Endometrium (tissue), 2 donors: ENCODE results near the gene SLC25A44.

Experiments
- FAIRE-seq: peaks from 2 replicates; lab custom pipeline; 2012; peaks lifted over from hg19 to GRCh38; lab: Jason Lieb, UNC
- donor health status: control.
- donor health status: control.

SLC25A44 gene

GRCh38 chr1:156193488-156194299 lies at the start of gene SLC25A44:
SLC25A44 (plus strand) TSS chr1:156194104; CDS start chr1:156199848, 5,744 bp downstream.
- FAIRE-seq: peak; percentile 99

GRCh38 chr1:156144742-156145141 lies 49.2 kb upstream of the SLC25A44 start:
- FAIRE-seq: no peak

- no peak for FAIRE-seq
Observed at GRCh38 chr1:156145650-156146019, 48.3 kb upstream of the SLC25A44 start.

GRCh38 chr1:156146020-156146768 lies 47.7 kb upstream of the SLC25A44 start:
- peak; percentile 33 for FAIRE-seq

- FAIRE-seq: no peak
Observed at GRCh38 chr1:156146769-156147405, 47.0 kb upstream of the SLC25A44 start.

GRCh38 chr1:156148216-156148615 lies 45.7 kb upstream of the SLC25A44 start:
- no peak for FAIRE-seq

- no peak for FAIRE-seq
Observed at GRCh38 chr1:156149374-156150332, 44.3 kb upstream of the SLC25A44 start.

- no peak for FAIRE-seq
Observed at GRCh38 chr1:156150333-156151011, 43.4 kb upstream of the SLC25A44 start.

- no peak for FAIRE-seq
Observed at GRCh38 chr1:156151093-156151688, 42.7 kb upstream of the SLC25A44 start.

- FAIRE-seq: no peak
Observed at GRCh38 chr1:156152628-156153027, 41.3 kb upstream of the SLC25A44 start.

- FAIRE-seq: no peak
Observed at GRCh38 chr1:156153362-156153761, 40.5 kb upstream of the SLC25A44 start, which contains the start of gene SEMA4A. SEMA4A (plus strand) TSS chr1:156153585; CDS start chr1:156154579, 994 bp downstream.

- no peak for FAIRE-seq
Observed at GRCh38 chr1:156154317-156154749, 39.6 kb upstream of the SLC25A44 start.

GRCh38 chr1:156155756-156156510 lies 38.0 kb upstream of the SLC25A44 start:
- FAIRE-seq: no peak

- FAIRE-seq: no peak
Observed at GRCh38 chr1:156157506-156157905, 36.4 kb upstream of the SLC25A44 start.

- FAIRE-seq: no peak
Observed at GRCh38 chr1:156157966-156158365, 35.9 kb upstream of the SLC25A44 start.

GRCh38 chr1:156160000-156160742 lies 33.7 kb upstream of the SLC25A44 start:
- no peak for FAIRE-seq

GRCh38 chr1:156160743-156161171 lies 33.1 kb upstream of the SLC25A44 start:
- no peak for FAIRE-seq

GRCh38 chr1:156162430-156163037 lies 31.4 kb upstream of the SLC25A44 start:
- no peak for FAIRE-seq

GRCh38 chr1:156163712-156164111 lies 30.2 kb upstream of the SLC25A44 start:
- no peak for FAIRE-seq
